Activated CD8-positive, alpha-beta T cell treated with anti-CD3 and anti-CD28 coated beads, Interleukin-2, amount 10 ng/mL, durations not matched to agents 7 days and 5 days (primary cell): ENCODE measurements around the gene CUL7. TPM values are rescaled to one million over a fixed set of nuclear protein-coding genes. Genes with fewer than 3 reads are reported as not detected.

Source experiments
- ATAC-seq: fragments of 150-1000 bp; cut with Tn5 transposase; one replicate; pipeline ENCODE4 v1.10.0; 2021; ENCODE audit warnings: moderate library complexity
- CTCF ChIA-PET: fragments of 350-600 bp; sonication (Branson Sonifier 250); formaldehyde crosslinking; loops from one replicate; lab custom pipeline; 2021; ENCODE audit warnings: antibody characterized with exemption; lab: Charles Lee
- POLR2A ChIA-PET: fragments of 350-600 bp; sonication (Branson Sonifier 250); formaldehyde crosslinking; loops from one replicate; lab custom pipeline; 2021; ENCODE audit warnings: antibody characterized with exemption; lab: Charles Lee
- DNase-seq: peaks from one replicate; pipeline ENCODE4 v3.0.0-alpha.2; 2020
- H3K27ac Mint-ChIP-seq: one replicate; pipeline ENCODE4 v1.8.0; 2021; ENCODE audit warnings: mild to moderate bottlenecking, mixed read lengths
- H3K27me3 Mint-ChIP-seq: one replicate; pipeline ENCODE4 v1.8.0; 2021; ENCODE audit warnings: low read depth, mixed read lengths
- H3K36me3 Mint-ChIP-seq: one replicate; pipeline ENCODE4 v1.8.0; 2021; ENCODE audit warnings: low read depth, mixed read lengths
- H3K4me1 Mint-ChIP-seq: one replicate; pipeline ENCODE4 v1.8.0; 2021; ENCODE audit warnings: low read depth, mixed read lengths
- H3K4me3 Mint-ChIP-seq: one replicate; pipeline ENCODE4 v1.8.0; 2021; ENCODE audit warnings: mild to moderate bottlenecking, mixed read lengths
- H3K9me3 Mint-ChIP-seq: one replicate; pipeline ENCODE4 v1.8.0; 2022; ENCODE audit warnings: mixed read lengths; ENCODE audit not compliant: insufficient read depth
- total RNA-seq, 2 experiments: library from RNA; stranded (reverse); gene quantifications; one replicate each; pipeline ENCODE4 v1.2.3, GENCODE V29; 2021

Gene CUL7
- 1 to 10 TPM; 8.5 to 8.9 TPM for total RNA-seq

DNA sequence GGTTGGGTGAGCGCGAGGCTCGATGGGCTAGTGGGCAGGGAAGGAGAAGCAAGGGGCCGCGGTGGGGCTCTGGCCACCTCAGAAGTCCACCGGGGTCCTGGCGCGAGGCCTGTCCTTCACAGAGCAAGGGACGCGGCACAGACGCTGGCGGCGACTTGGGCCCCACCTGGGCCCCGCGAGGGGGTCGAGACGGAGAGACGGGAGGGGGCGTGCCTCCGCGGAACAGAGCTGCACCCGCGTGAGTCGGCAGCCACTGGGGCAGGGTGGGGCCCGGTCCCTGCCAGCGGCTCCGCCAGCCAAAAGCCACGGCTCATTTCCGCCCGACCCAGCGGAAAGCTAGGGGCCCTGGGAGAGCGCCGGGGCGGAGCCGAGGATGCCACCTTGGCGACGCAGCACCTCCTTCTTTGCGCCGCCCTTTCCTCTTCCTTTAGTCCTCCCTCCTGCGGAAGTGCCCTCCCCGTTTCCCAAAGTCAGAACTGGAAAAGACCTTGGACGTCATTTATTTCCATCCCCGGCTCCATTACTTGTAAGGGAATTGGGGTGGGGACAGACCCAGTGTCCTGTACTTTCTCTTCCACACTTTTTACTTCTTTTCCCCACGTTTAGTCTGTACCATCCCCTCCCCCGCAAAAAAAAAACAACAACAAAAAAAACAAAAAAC is at the start of gene CUL7:
Gene CUL7 (minus strand): TSS at position 307 of the 661 bp plus-strand sequence. CDS start 1,063 bp downstream, outside the sequence.
- peaks cover 46% of the 10 kb centered on the region for H3K4me1 Mint-ChIP-seq
- POLR2A ChIA-PET = interaction anchor here (0.6 to 1.7 kb wide), 11 partner anchors 10 to 307 kb away, joined by 3 to 12 read pairs (median 4); partner anchors contain the start of genes CNPY3, PEX6, RPL7L1 and RRP36
- H3K4me3 Mint-ChIP-seq = peak within 1 kb of the TSS; percentile 90

DNA sequence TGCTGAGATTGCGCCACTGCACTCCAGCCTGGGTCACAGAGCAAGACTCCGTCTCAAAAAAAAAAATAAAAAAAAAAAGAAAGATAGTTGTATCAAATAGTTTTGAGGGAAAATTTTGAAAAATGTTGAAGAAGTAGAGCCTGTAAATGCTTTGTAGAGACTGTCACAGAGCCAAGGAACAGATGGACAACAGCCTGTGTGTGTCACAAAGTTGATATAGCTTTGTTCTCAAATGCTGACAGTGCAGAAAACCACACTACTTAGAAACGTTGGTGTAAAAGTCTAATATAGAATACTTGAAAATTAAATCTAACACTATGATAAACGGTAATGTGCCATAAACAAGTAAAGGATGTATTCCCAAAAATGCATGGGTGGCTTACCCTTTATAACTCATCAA is 47.8 kb upstream of the CUL7 start:
- ChIA-PET CTCF (no interaction called here), POLR2A (no interaction called here)
- H3K9me3 Mint-ChIP-seq = no peaks in the 10 kb centered on the region
- DNase-seq (no peak), ATAC-seq (no peak)
- H3K36me3 Mint-ChIP-seq = no peaks in the 10 kb centered on the region
- no peak overlapping the region for H3K27ac Mint-ChIP-seq
- peaks cover 4% of the 10 kb centered on the region for H3K4me1 Mint-ChIP-seq
- H3K4me3 Mint-ChIP-seq = no peak overlapping the region
- peaks cover 8% of the 10 kb centered on the region for H3K27me3 Mint-ChIP-seq

More for the DNA sequence above, at the start of gene CUL7:
- CTCF ChIA-PET = interaction anchor here (0.7 to 1.8 kb wide), 5 partner anchors 32 to 124 kb away, joined by 3 to 7 read pairs (median 4); partner anchors contain the start of genes CNPY3, KLHDC3, PPP2R5D and RRP36
- H3K9me3 Mint-ChIP-seq = no peaks in the 10 kb centered on the region
- H3K27ac Mint-ChIP-seq = peak within 1 kb of the TSS; percentile 99
- peaks cover 46% of the 10 kb centered on the region for H3K36me3 Mint-ChIP-seq
- H3K27me3 Mint-ChIP-seq = no peaks in the 10 kb centered on the region
- ATAC-seq = peak; percentile 99
- peak; percentile 94 for DNase-seq

DNA sequence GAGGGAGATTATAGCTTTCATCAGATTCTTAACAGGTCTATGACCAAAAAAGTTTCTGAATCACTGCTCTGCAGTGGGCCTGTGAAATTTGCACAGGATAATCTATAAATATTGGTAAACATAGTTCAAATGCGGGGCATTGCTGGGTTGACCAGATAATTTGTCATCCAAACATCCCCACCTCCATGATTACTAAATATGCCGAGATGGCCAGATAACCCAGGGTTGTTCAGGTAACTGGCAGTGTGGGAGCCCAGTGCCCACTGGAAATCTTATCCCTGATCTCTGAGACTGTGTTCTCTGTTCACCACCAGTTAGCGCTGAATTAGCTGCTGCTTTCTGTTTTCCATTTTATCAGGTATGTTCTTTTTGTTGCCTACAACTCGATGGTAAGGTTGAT is 43.9 kb upstream of the CUL7 start:
- H3K4me1 Mint-ChIP-seq = peaks cover 9% of the 10 kb centered on the region
- no peaks in the 10 kb centered on the region for H3K27me3 Mint-ChIP-seq
- H3K36me3 Mint-ChIP-seq = no peaks in the 10 kb centered on the region
- ATAC-seq = no peak
- no peak for DNase-seq
- no peaks in the 10 kb centered on the region for H3K9me3 Mint-ChIP-seq
- no peak overlapping the region for H3K27ac Mint-ChIP-seq
- H3K4me3 Mint-ChIP-seq = no peak overlapping the region
- CTCF ChIA-PET = interaction anchor here (1.0 to 1.4 kb wide), 2 partner anchors 41 to 45 kb away, joined by 3 to 5 read pairs; no protein-coding TSS in a partner anchor
- POLR2A ChIA-PET = no interaction called here

DNA sequence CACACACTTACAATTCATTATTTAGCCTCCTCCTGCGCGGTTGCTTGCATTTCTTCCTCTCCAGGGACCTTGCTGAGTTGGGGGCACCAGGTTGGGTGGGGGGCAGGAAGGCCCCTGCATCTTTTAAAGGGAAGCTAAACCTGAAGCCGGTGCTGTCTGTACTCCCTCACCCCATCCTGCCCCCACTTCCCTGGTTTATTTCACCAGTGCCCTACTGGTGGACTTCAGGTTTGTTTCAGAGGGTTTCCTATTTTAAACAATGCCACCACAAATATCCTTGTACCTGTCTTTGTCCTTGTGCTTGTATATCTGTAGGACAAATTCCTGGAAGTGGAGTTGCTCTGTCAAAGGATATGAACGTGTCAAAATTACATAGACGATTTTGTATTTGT is 43.4 kb upstream of the CUL7 start:
- H3K4me3 Mint-ChIP-seq = no peak overlapping the region
- no peaks in the 10 kb centered on the region for H3K36me3 Mint-ChIP-seq
- DNase-seq = no peak
- no peaks in the 10 kb centered on the region for H3K27me3 Mint-ChIP-seq
- ChIA-PET POLR2A (no interaction called here), CTCF (interaction anchor here (1.0 to 1.4 kb wide), 3 partner anchors 9 to 45 kb away, joined by 3 to 5 read pairs (median 4); no protein-coding TSS in a partner anchor)
- H3K9me3 Mint-ChIP-seq = no peaks in the 10 kb centered on the region
- peaks cover 10% of the 10 kb centered on the region for H3K4me1 Mint-ChIP-seq
- ATAC-seq = no peak
- H3K27ac Mint-ChIP-seq = no peak overlapping the region

DNA sequence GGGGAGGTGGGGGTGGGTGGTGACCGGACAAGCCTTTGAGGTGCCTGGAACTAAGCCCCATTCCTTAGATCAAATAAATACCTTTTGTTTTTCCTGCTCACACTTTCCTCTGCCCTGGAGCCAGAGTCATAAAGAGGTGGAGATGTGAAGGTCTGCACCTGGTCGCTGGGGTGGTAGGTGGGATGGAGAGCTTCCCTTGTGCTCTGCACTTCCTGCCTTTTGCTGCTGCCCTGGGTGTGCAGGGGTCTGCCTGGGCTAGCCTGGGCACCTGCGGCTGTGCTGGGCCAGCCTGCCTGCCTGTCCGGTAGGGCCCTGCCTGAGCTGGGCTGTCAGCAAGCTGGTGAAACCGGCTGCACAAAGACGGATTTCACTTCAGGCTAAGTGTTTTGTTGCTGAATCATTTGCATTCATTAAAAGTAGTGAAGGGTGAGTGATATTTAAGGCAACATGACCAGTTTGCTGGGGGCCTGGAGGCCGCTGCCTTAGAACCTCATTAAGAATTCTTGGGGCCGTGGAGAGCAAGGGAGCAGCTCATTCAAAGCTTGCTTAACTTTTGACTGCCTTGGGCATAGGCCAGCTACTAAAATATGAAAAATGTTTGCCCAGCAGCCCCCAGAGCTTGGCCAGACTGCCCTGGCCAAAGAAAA is 42.9 kb upstream of the CUL7 start:
- H3K27ac Mint-ChIP-seq = no peak overlapping the region
- CTCF ChIA-PET = interaction anchor here (1.1 to 1.4 kb wide), 2 partner anchors 10 to 46 kb away, joined by 4 to 5 read pairs; no protein-coding TSS in a partner anchor

DNA sequence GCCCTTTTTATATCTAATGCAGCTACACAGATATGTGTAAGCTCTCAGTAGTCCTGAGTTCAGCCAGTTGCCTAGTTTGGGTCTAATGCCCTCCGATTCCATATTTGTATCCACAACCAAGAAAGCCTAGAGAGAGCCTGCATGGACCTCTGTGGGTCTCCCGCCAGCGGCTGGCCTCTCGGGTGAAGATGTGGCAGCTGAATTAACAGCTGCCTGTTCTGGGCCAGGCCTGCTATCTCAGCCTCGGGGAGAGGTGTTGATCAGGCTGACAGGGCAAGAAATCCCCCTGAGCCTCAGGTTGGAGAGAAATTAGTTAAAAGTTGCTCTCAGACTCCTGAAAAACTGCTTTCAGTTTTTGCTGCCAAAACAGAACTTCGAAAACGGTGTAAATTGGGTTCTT is 42.3 kb upstream of the CUL7 start:
- CTCF ChIA-PET = no interaction called here
- Mint-ChIP-seq H3K9me3 (no peaks in the 10 kb centered on the region), H3K36me3 (no peaks in the 10 kb centered on the region), H3K27ac (no peak overlapping the region), H3K4me1 (peaks cover 10% of the 10 kb centered on the region), H3K4me3 (no peak overlapping the region), H3K27me3 (no peaks in the 10 kb centered on the region)
- POLR2A ChIA-PET = no interaction called here
- no peak for ATAC-seq
- DNase-seq = no peak

More for the DNA sequence above, 42.9 kb upstream of the CUL7 start:
- Mint-ChIP-seq H3K4me1 (peaks cover 10% of the 10 kb centered on the region), H3K9me3 (no peaks in the 10 kb centered on the region), H3K27me3 (no peaks in the 10 kb centered on the region), H3K4me3 (no peak overlapping the region), H3K36me3 (no peaks in the 10 kb centered on the region)
- POLR2A ChIA-PET = no interaction called here
- no peak for DNase-seq
- ATAC-seq = no peak

DNA sequence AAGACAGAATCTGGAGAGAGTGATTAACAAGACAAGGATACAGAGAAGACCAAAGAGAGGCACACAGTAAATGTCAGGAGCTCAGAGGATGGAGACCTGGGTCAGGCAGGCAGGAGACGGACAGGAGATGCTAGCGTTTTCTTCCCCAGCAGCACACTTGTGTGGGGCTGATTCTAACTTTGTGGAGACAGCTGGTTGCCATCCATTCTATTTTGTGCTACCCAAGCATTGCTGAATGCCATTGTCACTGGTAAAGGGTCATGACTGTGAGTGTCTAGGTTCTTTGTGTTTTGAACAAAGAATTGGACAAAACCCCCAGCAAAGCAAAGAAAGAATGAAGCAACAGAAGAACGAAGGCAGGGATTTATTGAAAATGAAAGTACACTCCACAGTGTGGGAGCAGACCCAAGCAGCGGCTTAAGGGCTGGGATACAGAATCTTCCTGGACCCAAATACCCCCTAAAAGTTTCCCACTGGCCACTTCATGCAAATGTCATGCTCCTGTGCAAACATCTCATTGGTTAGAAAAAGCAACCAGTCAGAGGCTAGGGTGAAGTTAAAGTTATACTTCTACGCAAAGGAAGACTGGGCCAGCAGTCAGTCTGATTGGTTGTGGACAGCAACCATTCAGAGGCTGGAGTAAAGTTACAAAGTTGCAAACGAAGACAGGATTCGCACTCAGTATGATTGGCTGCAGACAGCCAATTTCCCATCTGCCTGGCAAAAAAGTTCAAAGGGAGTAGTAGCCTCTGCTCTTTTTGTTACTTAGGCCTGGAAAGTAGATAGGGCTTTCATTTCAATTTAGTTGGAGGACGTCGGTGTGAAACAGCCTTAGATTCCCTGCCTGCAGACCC is 40.0 kb upstream of the CUL7 start:
- no peaks in the 10 kb centered on the region for H3K9me3 Mint-ChIP-seq
- no peak overlapping the region for H3K4me3 Mint-ChIP-seq
- H3K27ac Mint-ChIP-seq = no peak overlapping the region
- ATAC-seq (no peak), DNase-seq (no peak)
- ChIA-PET CTCF (no interaction called here), POLR2A (interaction anchor here (0.6 kb wide), 1 partner anchor 532 kb away, joined by 5 read pairs; no protein-coding TSS in a partner anchor)
- H3K27me3 Mint-ChIP-seq = no peaks in the 10 kb centered on the region
- no peaks in the 10 kb centered on the region for H3K36me3 Mint-ChIP-seq
- peaks cover 10% of the 10 kb centered on the region for H3K4me1 Mint-ChIP-seq

DNA sequence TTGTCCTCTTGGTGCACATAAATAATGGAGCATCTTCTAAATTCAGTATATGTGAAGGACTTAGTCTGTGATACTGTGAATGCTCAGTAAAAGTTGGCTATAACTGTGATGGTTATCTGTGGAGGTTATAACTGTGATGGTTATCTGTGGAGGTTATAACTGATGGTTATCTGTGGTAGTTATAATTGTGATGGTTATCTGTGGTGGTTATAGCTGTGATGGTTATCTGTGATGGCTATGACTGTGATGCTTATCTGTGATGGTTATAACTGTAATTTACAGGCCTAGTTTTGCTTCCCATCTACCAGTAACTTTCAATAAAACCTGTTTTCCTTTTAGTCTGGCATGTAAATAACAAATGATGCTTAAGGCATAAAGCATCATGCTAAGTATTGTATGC is 39.0 kb upstream of the CUL7 start:
- H3K9me3 Mint-ChIP-seq = no peaks in the 10 kb centered on the region
- H3K4me3 Mint-ChIP-seq = no peak overlapping the region
- DNase-seq = no peak
- no peak overlapping the region for H3K27ac Mint-ChIP-seq
- POLR2A ChIA-PET = no interaction called here
- ATAC-seq = no peak
- H3K27me3 Mint-ChIP-seq = no peaks in the 10 kb centered on the region
- no peaks in the 10 kb centered on the region for H3K36me3 Mint-ChIP-seq
- CTCF ChIA-PET = no interaction called here
- peaks cover 10% of the 10 kb centered on the region for H3K4me1 Mint-ChIP-seq

DNA sequence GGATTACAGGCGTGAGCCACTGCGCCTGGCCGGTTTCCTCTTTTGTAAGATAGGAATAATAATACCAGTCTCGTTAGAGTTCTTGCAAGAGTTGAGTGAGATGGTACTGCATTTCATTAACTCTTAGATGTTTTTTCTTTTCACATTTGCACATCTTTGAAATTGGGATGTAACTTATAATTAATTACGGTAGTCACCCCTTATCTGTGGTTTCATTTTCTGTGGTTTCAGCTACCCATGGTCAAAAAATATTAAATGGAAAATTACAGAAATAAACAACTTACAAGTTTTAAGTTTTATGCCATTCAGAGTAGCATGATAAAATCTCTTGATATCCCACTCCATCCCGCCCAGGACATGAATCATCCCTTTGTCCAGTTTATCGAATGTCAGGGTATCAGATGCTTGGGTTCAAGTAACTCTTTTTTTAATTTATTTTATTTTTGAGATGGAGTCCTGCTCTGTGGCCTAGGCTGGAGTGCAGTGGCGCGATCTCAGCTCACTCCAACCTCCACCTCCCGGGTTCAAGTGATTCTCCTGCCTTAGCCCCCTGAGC is 37.9 kb upstream of the CUL7 start:
- Mint-ChIP-seq H3K27ac (no peak overlapping the region), H3K36me3 (no peaks in the 10 kb centered on the region), H3K4me3 (no peak overlapping the region), H3K27me3 (no peaks in the 10 kb centered on the region), H3K4me1 (peaks cover 10% of the 10 kb centered on the region), H3K9me3 (no peaks in the 10 kb centered on the region)
- ChIA-PET POLR2A (no interaction called here), CTCF (no interaction called here)
- DNase-seq (no peak), ATAC-seq (no peak)

DNA sequence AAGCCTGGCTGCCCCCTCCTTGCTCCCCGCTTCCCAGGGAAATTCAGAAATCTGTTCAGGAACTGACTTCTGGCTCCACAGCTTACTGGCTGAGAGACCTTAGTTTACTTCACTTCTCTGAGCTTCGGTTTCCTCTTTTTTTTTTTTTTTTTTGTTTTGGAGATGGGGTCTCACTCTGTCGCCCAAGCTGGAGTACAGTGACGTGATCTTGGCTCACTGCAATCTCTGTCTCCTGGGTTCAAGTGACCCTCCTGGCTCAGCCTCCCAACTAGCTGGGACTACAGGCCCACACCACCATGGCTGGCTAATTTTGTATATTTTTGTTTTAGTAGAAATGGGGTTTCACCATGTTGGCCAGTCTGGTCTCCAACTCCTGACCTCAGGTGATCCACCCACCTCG is 37.4 kb upstream of the CUL7 start:
- DNase-seq (no peak), ATAC-seq (no peak)
- CTCF ChIA-PET = no interaction called here
- Mint-ChIP-seq H3K27ac (no peak overlapping the region), H3K36me3 (no peaks in the 10 kb centered on the region), H3K4me1 (peaks cover 10% of the 10 kb centered on the region), H3K4me3 (no peak overlapping the region), H3K9me3 (no peaks in the 10 kb centered on the region), H3K27me3 (no peaks in the 10 kb centered on the region)
- POLR2A ChIA-PET = no interaction called here

DNA sequence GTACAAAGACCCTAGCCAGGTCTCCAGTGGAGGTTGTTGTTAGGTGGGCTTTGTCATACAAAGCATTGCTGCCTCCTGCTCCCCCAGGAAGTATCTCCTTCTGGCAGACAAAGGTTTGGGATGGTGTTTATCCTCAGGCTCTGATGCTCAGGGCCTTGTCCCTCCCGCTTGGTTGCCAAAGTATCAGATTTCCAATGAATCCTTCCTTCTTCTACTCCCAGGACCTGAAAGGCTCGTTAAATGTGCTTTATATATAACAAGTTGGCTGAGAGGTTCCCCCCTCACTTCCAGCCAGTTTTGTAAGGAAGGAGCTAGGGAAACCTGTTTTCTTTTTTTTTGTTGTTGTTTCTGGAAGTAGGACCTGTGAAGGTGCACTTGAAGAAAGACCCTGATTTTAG is 36.9 kb upstream of the CUL7 start:
- no peak for DNase-seq
- H3K9me3 Mint-ChIP-seq = no peaks in the 10 kb centered on the region
- H3K4me3 Mint-ChIP-seq = no peak overlapping the region
- CTCF ChIA-PET = no interaction called here
- no peaks in the 10 kb centered on the region for H3K27me3 Mint-ChIP-seq
- no peak overlapping the region for H3K27ac Mint-ChIP-seq
- POLR2A ChIA-PET = no interaction called here
- no peak for ATAC-seq
- H3K4me1 Mint-ChIP-seq = peaks cover 10% of the 10 kb centered on the region
- H3K36me3 Mint-ChIP-seq = no peaks in the 10 kb centered on the region
